ENCODE data around the gene ASGR2. TPM values are rescaled to one million over a fixed set of nuclear protein-coding genes. Genes with fewer than 3 reads are reported as not detected.
"Not testable (repeated sequence)": the region's sequence is repeated elsewhere in the genome, so short reads cannot be mapped to it uniquely, and the experiment has no call there.

ASGR2 gene
- total RNA-seq, 2 experiments from 2014 or later, result not detected

DNA sequence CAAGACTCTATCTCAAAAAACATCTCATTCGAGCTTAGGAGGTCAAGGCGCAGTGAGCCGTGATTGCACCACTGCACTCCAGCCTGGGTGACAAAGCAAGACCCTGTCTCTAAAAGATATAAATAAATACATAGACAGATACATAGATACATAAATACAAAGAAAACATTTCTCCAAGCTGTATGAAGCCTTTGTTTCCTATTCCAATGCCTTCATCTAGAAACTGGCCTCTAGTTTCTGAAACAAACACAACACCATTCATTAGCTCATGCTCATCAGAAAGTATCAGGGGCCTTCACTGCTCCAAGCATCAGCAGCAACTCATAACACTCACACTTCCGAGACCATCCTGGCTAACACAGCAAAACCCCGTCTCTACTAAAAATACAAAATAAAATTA lies 10.3 kb upstream of the ASGR2 start:
- TF ChIP-seq, protein P1, sequence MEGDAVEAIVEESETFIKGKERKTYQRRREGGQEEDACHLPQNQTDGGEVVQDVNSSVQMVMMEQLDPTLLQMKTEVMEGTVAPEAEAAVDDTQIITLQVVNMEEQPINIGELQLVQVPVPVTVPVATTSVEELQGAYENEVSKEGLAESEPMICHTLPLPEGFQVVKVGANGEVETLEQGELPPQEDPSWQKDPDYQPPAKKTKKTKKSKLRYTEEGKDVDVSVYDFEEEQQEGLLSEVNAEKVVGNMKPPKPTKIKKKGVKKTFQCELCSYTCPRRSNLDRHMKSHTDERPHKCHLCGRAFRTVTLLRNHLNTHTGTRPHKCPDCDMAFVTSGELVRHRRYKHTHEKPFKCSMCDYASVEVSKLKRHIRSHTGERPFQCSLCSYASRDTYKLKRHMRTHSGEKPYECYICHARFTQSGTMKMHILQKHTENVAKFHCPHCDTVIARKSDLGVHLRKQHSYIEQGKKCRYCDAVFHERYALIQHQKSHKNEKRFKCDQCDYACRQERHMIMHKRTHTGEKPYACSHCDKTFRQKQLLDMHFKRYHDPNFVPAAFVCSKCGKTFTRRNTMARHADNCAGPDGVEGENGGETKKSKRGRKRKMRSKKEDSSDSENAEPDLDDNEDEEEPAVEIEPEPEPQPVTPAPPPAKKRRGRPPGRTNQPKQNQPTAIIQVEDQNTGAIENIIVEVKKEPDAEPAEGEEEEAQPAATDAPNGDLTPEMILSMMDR (IDR thresholded peaks at IDR 0.05), result no peak
- Mint-ChIP-seq H3K27me3 (peaks cover 13% of the 10 kb centered on the region), H3K4me1 (ENCODE audit: low read depth) (no peaks in the 10 kb centered on the region), H3K4me3 (no peak overlapping the region), H3K36me3 (ENCODE audit: low read depth) (no peaks in the 10 kb centered on the region), H3K9me3 (no peaks in the 10 kb centered on the region), H3K27ac (no peak overlapping the region)
- POLR2A ChIA-PET, result interaction anchor here (0.6 kb wide), 1 partner anchor 50 kb away, joined by 3 read pairs; no protein-coding TSS in a partner anchor
- intact Hi-C loops (cut with micrococcal nuclease), result no loop called here
- CTCF ChIA-PET, result interaction anchor here (1.3 to 3.9 kb wide), 2 partner anchors 12 to 79 kb away, joined by 4 to 12 read pairs; no protein-coding TSS in a partner anchor
- DNase-seq (no peak), ATAC-seq (no peak)

DNA sequence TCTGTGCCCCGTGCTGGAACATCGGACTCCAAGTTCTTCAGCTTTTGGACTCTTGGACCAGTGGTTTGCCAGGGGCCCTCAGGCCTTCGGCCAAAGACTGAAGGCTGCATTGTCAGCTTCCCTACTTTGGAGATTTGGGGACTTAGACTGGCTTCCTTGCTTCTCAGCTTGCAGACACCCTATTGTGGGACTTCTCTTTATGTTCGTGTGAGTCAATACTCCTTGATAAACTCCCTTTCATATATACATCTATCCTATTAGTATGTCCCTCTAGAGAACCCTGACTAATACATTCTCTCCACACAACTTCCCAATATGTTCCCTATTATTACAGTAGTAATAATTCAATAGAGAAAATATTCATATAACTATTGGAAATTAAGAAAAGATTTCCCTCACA lies 9.2 kb upstream of the ASGR2 start:
- Mint-ChIP-seq H3K27ac (no peak overlapping the region), H3K36me3 (ENCODE audit: low read depth) (no peaks in the 10 kb centered on the region), H3K27me3 (peaks cover 19% of the 10 kb centered on the region), H3K9me3 (no peaks in the 10 kb centered on the region), H3K4me3 (no peak overlapping the region), H3K4me1 (ENCODE audit: low read depth) (no peaks in the 10 kb centered on the region)
- POLR2A ChIA-PET, result no interaction called here
- DNase-seq, result no peak
- ATAC-seq, result no peak
- CTCF ChIA-PET, result interaction anchor here (1.6 to 3.9 kb wide), 2 partner anchors 9 to 13 kb away, joined by 7 to 12 read pairs; no protein-coding TSS in a partner anchor
- intact Hi-C loops (cut with micrococcal nuclease), result no loop called here
- TF ChIP-seq, protein P1 (IDR thresholded peaks at IDR 0.05), result no peak

DNA sequence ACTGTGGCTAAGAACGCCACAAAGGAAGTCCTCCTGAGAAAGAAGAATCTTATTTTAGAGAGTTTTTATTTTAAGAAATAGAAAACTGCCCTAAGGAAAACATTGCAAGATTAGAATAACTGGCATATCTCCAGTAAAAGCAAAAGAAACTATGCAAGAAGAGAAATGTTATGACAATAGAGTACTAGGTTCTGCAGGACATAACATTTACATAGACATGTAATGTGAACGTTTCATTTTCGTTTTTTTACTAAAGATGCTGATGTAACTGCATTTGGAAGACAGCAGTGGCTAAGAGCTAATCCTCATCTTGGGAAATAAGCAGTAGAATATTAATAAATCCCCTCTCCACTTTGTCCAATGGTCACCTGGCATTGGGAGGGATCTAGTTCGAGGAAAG lies 7.8 kb upstream of the ASGR2 start:
- Mint-ChIP-seq H3K27me3 (peaks cover 19% of the 10 kb centered on the region), H3K36me3 (ENCODE audit: low read depth) (no peaks in the 10 kb centered on the region), H3K9me3 (no peaks in the 10 kb centered on the region), H3K4me1 (ENCODE audit: low read depth) (no peaks in the 10 kb centered on the region), H3K27ac (no peak overlapping the region), H3K4me3 (no peak overlapping the region)
- intact Hi-C loops (cut with micrococcal nuclease), result no loop called here
- no peak for ATAC-seq
- CTCF ChIA-PET, result interaction anchor here (0.7 to 3.9 kb wide), 3 partner anchors 14 to 70 kb away, joined by 3 to 12 read pairs (median 3); no protein-coding TSS in a partner anchor
- no peak for DNase-seq
- POLR2A ChIA-PET, result no interaction called here
- TF ChIP-seq, protein P1 (IDR thresholded peaks at IDR 0.05), result no peak

DNA sequence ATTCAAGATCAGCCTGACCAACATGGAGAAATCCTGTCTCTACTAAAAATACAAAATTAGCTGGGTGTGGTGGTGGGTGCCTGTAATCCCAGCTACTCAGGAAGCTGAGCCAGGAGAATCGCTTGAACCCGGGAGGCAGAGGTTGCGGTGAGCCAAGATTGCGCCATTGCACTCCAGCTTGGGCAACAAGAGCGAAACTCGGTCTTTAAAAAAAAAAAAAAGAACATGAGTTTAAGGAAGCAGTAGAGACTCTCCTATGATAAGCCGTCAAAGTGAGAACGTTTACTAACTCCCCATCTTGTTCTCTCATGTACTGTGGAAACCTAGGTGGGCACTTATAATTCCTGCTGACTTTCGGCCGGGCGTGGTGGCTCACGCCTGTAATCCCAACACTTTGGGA lies 6.0 kb upstream of the ASGR2 start:
- intact Hi-C loops (cut with micrococcal nuclease); CTCF ChIA-PET; ATAC-seq; H3K9me3 Mint-ChIP-seq; H3K4me3 Mint-ChIP-seq; H3K4me1 Mint-ChIP-seq (ENCODE audit: low read depth); H3K36me3 Mint-ChIP-seq (ENCODE audit: low read depth); DNase-seq; POLR2A ChIA-PET; H3K27ac Mint-ChIP-seq: not testable (repeated sequence)
- H3K27me3 Mint-ChIP-seq, result peaks cover 19% of the 10 kb centered on the region

DNA sequence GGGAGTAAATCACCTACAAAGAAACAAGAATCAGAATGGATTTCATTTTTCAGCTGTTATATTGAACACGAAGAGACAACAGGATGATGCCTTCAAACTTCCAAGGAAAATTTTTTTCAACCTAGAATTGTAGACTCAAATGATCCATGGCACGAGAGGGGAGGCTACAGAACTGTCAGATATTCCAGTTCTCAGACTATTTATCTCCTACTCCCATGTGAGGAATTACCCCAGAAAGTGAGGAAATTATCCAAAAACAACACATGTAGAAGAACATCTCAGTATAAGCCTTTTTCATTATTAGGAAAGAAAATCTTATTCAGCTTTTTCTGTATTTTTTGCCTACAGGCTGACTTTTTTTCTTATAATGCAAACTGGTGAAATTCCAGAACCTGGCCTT lies 5.5 kb upstream of the ASGR2 start:
- ChIA-PET POLR2A (no interaction called here), CTCF (no interaction called here)
- DNase-seq (no peak), ATAC-seq (no peak)
- no peak overlapping the region for H3K27ac Mint-ChIP-seq
- H3K27me3 Mint-ChIP-seq, result peaks cover 19% of the 10 kb centered on the region
- no peaks in the 10 kb centered on the region for H3K36me3 Mint-ChIP-seq (ENCODE audit: low read depth)
- no peaks in the 10 kb centered on the region for H3K9me3 Mint-ChIP-seq
- intact Hi-C loops (cut with micrococcal nuclease), result no loop called here
- H3K4me3 Mint-ChIP-seq, result no peak overlapping the region
- H3K4me1 Mint-ChIP-seq (ENCODE audit: low read depth), result no peaks in the 10 kb centered on the region
- TF ChIP-seq, protein P1 (IDR thresholded peaks at IDR 0.05), result no peak

Data from activated CD8-positive, alpha-beta T cell treated with anti-CD3 and anti-CD28 coated beads for 36 hours (primary cell).